Gastrocnemius medialis (tissue), 4 donors: ENCODE data around the gene PNPLA6.

Source experiments
- POLR2A ChIP-seq, 2 donors: fragments of 450-650 bp; IDR thresholded peaks; one replicate each; pipeline ENCODE4 v1.6.1; 2017; ENCODE audit warnings: antibody characterized with exemption in 2 of 2, mild to moderate bottlenecking in 2 of 2, moderate library complexity in 2 of 2
- TF ChIP-seq, protein P1 (sequence below), 5 experiments: fragments of 450-650 bp in 3 of 5; fragments of 200-600 bp in 2 of 5; sonication (generic) in 2 of 5; IDR thresholded peaks in 4 of 5; conservative IDR thresholded peaks in 1 of 5; 1 replicate in 4 of 5; 2 replicates in 1 of 5; pipeline ENCODE4 v1.5.1; 2016 to 2019; ENCODE audit warnings: antibody characterized with exemption in 5 of 5, mild to moderate bottlenecking in 3 of 5, moderate library complexity in 3 of 5

DNA sequence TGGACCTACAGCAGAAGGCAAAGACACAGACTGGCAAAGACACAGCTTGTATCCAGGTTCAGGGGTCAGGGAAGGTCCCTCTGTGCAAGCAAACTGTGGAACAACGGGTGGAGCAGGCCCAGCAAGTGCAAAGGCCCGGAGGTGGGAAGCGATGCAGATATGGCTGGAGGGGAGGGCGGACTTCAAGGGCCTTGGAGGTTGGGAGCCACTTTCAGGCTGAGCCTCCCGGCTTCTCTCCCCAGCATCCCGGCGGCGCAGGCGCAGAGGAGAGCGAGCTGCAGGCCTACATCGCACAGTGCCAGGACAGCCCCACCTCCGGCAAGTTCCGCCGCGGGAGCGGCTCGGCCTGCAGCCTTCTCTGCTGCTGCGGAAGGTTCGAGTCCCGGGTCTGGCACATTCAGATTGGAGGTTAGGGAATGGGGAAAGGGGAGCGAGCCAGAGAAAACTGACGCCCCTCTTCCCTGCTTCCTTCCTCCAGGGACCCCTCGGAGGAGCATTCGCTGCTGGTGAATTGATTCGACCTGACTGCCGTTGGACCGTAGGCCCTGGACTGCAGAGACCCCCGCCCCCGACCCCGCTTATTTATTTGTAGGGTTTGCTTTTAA is 2.1 kb upstream of the PNPLA6 start:
- TF ChIP-seq, protein P1, sequence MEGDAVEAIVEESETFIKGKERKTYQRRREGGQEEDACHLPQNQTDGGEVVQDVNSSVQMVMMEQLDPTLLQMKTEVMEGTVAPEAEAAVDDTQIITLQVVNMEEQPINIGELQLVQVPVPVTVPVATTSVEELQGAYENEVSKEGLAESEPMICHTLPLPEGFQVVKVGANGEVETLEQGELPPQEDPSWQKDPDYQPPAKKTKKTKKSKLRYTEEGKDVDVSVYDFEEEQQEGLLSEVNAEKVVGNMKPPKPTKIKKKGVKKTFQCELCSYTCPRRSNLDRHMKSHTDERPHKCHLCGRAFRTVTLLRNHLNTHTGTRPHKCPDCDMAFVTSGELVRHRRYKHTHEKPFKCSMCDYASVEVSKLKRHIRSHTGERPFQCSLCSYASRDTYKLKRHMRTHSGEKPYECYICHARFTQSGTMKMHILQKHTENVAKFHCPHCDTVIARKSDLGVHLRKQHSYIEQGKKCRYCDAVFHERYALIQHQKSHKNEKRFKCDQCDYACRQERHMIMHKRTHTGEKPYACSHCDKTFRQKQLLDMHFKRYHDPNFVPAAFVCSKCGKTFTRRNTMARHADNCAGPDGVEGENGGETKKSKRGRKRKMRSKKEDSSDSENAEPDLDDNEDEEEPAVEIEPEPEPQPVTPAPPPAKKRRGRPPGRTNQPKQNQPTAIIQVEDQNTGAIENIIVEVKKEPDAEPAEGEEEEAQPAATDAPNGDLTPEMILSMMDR (IDR thresholded peaks at IDR 0.05 in 4 of 5, conservative IDR thresholded peaks at IDR 0.05 in 1 of 5) = no peak
- no peak for TF ChIP-seq POLR2A (IDR thresholded peaks at IDR 0.05)
